Activated effector memory CD4-positive, alpha-beta T cell treated with Interleukin-2 at 50 U/mL for 16 hours (primary cell): Measurements from ENCODE around the gene TP53I13.
"Not testable (repeated sequence)": the region's sequence is repeated elsewhere in the genome, so short reads cannot be mapped to it uniquely, and the experiment has no call there.

Experiments
- DNase-seq: peaks from one replicate; pipeline ENCODE4 v3.0.0-alpha.2; 2020

The TP53I13 gene

DNA sequence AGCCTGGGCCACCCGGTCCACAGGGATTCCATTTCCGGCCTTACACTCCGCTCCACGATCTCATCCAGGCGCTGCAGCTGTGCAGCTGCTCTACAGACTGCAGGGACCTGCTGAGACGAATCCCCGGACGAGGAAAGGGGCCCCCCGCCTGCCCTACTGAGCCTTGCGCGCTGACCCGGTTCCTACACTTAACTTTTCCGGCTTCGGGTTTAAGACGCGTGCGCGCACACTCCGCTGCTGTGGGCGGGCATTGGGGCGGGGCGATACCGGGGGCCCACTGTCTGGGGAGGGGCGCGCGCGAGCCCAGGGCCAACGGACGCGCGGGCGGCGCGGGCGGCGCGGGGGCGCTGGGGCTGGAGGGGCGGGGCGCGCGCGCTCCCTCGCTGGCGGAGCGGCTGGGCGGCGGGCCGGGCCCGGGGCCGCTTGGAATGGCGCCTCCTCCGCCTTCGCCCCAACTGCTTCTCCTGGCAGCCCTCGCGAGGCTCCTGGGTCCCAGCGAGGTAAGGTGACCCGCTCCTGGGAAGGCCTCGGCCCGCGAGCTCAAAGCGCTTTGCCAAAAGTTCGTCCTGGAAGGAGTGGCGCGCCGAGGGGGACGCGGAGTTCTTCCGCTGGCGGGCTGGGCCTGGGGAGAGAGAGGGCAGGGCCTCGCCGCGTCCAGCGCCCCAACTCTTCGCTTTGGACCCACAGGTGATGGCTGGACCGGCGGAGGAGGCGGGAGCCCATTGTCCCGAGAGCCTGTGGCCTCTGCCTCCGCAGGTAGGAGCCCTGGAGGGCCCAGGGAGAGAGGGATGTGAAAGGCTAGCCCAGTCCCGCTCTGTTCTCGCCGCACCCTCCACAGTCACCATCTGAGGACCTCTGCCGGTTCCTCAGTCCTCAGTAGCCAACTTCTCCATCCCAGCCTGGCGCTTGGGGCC, at the start of gene TP53I13:
TP53I13 (plus strand) TSS at position 371 of the 914 bp plus-strand sequence; CDS start at position 429, 58 bp downstream.
- peak; percentile 88 for DNase-seq

DNA sequence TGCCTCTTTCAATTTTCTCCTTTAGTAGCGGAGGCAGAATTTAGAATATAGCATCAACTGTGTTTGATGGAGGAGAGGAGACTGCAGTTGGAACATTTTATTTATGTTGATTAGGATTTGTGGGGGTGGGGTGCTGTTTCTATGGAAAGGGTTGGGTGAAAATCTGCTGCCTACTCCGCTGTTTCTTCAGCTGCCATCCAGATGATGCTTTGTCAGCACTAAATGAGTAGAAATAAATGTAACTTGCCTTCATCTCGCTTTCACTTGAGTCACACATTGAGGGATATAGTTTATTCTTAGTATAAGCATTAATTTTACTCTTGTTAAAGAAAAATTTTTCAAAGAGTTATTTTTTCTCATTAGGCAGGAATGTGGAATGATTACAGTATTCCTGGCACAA, 43.8 kb upstream of the TP53I13 start:
- DNase-seq: no peak

DNA sequence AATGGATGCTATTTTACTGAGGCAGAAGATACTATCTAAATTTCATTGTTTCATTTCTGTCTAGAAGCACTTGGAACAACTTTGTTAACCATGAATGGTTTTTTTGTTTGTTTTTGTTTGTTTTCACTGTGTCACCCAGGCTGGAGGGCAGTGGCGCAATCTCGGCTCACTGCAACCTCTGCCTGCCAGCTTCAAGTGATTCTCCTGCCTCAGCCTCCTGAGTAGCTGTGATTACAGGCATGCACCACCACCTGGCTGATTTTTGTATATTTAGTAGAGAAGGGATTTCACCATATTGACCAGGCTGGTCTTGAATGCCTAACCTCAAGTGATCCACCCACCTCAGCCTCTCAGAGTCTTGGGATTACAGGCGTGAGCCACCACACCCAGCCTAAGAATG, 42.2 kb upstream of the TP53I13 start:
- no peak for DNase-seq

DNA sequence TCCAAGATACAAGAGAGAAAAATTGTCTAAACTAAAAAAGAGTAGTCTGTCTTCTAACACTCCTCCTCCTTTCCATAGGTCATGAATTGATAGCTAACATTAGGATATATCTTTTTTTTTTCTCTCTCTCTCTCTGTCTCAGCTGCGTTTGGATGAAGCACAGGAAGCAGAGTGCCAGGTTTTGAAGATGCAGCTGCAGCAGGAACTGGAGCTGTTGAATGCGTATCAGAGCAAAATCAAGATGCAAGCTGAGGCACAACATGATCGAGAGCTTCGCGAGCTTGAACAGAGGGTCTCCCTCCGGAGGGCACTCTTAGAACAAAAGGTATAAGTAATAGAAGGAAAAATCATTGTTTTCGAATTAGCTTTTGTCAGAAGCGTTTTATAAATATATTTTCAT, 34.5 kb upstream of the TP53I13 start:
- DNase-seq: no peak

DNA sequence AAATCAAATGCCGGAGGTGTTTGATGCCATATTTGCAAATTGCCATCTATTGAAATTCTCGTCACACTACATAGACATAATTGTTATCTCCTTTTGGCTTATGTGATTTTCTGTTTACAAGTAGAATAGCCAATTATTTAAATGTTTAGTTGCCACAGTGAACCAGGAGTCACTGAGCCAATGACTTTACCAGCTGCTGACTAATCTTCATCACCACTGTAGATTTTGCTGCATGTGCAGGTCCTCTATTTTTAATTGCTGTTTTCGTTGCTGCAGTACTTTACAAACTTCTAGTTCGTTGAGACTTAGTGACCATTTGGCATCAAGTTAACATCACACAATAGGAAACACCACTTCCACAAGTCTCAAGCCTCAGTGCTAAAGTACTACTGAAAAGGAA, 24.4 kb upstream of the TP53I13 start:
- no peak for DNase-seq

DNA sequence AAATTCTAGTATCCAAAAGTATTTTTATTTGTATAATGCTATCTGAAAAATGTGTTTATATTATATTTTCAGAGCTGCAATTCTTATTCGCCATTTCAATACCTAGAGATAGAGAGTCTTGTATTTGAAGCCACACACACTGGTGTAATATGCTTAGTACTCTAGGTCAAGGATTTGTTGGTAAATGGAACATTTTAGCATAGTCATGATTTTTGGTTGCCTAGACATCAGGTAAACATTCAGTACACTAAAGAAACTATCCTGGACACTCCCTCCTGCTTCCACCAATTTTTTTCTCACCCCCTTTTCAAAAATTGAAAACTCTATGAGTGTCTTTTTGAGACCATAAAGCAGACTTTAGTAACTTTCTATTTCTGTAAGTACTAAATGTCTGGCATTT, 22.4 kb upstream of the TP53I13 start:
- DNase-seq: no peak

DNA sequence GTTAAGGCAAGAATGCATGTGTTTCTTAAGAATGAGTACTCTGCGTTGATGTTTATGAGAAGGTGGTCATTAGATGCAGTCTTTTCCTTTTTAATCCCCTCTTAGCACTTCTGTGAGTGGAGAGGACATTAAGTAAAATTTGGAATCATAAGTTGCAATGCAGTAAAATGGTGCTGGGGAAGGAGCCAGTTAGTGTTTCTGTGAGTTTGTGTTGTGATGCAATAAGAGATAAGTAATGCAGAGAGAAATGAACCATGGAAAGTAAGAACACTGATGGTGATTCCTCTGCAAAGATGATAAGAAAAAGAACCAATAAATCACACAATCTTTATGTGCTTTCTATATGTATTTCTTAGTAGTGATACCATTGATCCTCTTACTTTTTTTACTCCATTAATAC, 21.7 kb upstream of the TP53I13 start:
- DNase-seq: no peak

- DNase-seq: no peak
Measured at GRCh38 chr17:29549177-29549923, 19.2 kb upstream of the TP53I13 start.

DNA sequence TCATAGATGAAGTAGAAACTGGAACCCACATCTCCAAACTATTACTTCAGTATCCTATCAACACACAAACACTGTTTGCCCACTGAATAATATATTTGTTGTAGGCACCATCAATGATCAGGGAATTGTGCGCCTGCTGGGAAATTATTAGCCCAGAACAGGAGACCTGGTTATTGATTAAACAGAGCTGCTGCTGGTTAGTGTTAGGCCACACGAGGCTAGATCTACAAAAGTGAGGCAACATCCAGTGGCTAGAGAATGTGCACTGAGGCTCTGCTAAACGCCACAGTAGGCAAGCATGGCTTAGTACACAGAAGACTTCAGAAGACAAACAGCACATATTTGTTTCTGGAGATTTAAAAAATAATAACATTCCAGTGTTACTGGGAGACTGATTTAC, 12.7 kb upstream of the TP53I13 start:
- no peak for DNase-seq

DNA sequence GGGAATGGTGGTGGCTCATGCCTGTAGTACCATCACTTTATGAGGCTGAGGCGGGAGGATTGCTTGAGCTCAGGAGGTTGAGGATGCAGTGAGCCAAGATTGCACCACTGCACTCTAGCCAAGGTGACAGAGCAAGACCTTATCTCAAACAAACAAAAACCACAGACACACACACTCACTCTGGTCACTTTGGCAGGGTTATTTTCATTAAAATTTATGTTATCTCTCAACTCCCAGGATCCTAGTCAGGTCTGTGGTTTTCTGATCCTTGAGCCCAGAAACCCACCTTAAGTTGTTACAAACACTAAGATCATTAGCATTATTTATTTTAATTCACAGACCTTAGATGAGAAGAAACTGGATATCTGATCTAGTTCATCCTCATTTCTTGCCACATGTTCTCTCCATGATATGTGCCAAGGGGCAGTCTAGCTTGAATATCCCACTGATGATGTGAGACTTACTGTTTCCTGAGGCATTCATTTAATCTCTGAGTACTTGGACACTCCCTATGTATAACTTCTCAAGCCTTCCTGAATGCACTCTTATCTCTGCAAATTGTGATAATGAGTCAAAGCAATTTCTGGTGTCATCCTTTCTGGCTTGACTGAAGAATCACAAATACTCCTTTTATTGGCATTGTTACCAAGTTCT, 11.3 kb upstream of the TP53I13 start:
- no peak for DNase-seq

- DNase-seq: no peak
Measured at GRCh38 chr17:29557739-29558116, 10.8 kb upstream of the TP53I13 start.

DNA sequence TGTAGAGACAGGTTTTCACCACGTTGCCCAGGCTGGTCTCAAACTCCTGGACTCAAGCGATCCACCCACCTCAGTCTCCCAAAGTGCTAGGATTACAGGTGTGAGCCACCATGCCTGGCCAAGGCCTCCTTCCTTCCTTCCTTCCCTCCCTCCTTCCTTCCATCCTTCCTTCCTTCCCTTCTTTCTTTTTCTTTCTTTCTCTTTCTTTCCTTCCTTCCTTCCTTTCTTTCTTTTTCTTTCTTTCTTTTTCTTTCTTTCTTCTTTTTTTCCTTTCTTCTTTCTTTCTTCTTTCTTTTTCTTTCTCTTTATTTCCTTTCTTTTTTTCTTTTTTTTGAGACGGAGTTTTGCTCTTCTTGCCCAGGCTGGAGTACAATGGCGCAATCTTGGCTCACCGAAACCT, 10.4 kb upstream of the TP53I13 start:
- DNase-seq: not testable (repeated sequence)

GRCh38 chr17:29559640-29560039, 8.9 kb upstream of the TP53I13 start:
- no peak for DNase-seq

- no peak for DNase-seq
Measured at GRCh38 chr17:29560316-29560715, 8.2 kb upstream of the TP53I13 start.

GRCh38 chr17:29561554-29562517, 6.7 kb upstream of the TP53I13 start:
- no peak for DNase-seq

- no peak for DNase-seq
Measured at GRCh38 chr17:29562615-29563014, 5.9 kb upstream of the TP53I13 start.

DNA sequence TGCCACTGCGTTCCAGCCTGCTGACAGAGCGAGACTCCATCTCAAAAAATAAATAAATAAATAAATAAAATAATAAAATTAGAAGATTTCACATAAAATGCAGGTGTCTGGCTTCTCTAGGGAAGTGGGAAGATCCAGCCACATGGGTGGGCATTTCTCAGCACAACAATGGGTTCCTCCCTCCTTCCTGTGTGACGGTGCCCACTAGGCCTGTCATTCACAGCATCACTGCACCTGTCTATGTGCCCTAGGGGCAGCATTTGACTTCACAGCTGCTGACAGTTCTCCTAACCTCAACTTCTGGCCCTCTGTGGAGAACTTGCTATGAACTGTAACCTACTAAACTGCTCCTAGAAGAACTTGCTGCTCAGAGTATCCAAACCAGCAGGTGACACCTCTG, 4.7 kb upstream of the TP53I13 start:
- no peak for DNase-seq

GRCh38 chr17:29565643-29566472, 2.6 kb upstream of the TP53I13 start:
- peak; percentile 62 for DNase-seq

DNA sequence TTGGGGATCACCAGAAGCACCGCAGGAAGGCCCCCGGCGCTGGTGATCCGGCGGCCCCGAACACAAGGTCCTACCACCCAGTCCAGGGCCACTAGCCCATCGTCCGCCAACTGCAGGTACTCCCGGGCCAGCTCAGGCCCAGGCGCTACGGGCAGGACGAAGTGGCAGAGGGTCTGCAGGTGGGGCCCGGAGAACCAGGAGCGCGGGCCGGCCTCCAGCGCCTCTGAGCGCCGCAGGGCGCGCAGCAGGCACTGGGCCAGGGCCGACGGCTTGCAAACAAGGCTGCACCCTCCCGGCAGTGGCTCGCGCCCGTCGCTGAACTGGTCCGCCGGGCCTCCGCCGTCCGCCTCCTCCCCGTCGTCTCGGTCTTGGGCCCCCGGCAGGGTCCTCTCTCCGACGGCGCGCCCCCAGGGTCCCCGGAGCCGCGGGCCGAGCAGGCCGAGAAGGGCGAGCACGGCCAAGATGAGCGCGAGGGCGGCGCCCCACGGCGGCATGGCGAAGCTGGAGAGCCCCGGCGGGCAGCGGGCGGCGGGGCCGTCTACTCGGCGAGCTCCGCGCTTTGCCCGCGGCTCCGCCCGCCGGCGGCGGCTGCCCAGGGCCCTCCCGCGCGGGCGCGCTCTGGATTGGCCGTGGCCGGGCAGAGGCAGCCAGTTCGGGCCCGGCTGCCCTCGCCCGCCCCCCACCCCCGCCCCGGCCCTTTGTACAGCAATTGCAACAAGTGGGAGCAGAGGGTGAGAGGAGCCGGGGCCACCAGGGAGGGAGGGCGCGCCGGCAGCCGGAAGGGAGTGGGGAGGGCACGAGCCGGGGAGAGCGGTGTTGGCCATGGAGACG, 1.8 kb upstream of the TP53I13 start, which contains the start of gene ABHD15:
ABHD15 (minus strand) TSS at position 565 of the 831 bp plus-strand sequence; CDS start at position 494, 71 bp downstream.
- peak; percentile 54 for DNase-seq

DNA sequence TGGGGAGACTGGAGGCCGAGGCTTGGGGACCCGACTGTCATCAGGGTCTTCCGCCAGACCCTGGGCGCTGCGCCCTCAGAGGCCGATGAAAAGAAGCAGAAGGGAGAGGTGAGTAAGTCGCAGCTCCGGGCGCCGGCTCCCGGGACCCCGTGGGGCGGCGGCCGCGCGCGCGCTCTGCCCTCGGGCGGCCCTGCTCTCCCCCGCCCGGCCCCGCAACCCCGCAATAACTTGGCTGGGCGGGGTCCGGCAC, 1.3 kb upstream of the TP53I13 start:
- peak; percentile 18 for DNase-seq
